Measurements from ENCODE around the gene BLCAP. TPM values are rescaled to one million over a fixed set of nuclear protein-coding genes. Genes with fewer than 3 reads are reported as not detected.

Gene BLCAP
- total and polyA plus RNA-seq, 2 donors (not counting 3 experiments of a cell fraction or from before 2014, with no cell fraction given), result 90.3 to 196 TPM

GRCh38 chr20:37564388-37565133 lies 36.9 kb upstream of the BLCAP start:
- H3K9ac ChIP-seq (replicated peaks; ENCODE audit: extremely low read depth, insufficient read depth, low read length), result no peak overlapping the region
- no peak overlapping the region for H2AFZ ChIP-seq (ENCODE audit: low read depth, low read length)
- no peak overlapping the region for H3K4me2 ChIP-seq (ENCODE audit: insufficient read depth, low read length)
- H3K36me3 ChIP-seq (ENCODE audit: control insufficient read depth in 2 of 2, extremely low read depth in 1 of 2, insufficient read depth in 2 of 2, low read length in 2 of 2), result no peaks in the 10 kb centered on the region
- no TSS peak for BruUV-seq (replicated peaks)
- intact Hi-C loops (cut with micrococcal nuclease), result loop anchor here (1.0 to 5.0 kb wide), 5 partner anchors 426 to 758 kb away; no protein-coding TSS in a partner anchor
- CTCF ChIA-PET, result interaction anchor here (0.6 to 3.3 kb wide), 80 partner anchors 9 to 844 kb away, joined by 3 to 37 read pairs (median 3); partner anchors contain the start of gene LBP
- POLR2A ChIA-PET, result no interaction called here
- dilution Hi-C loops (cut with MboI; ENCODE audit: extremely low pct_ligation_motif_present, low sequenced_read_pairs), result no loop called here
- TF ChIP-seq CTCF (IDR thresholded peaks at IDR 0.05; ENCODE audit: extremely low read depth in 1 of 2, insufficient read depth in 1 of 2, low read depth in 1 of 2, low read length in 2 of 2), result peak; percentile 89 to 97
- TF ChIP-seq POLR2AphosphoS5 (IDR thresholded peaks at IDR 0.05; ENCODE audit: insufficient read depth, low read depth, low read length), result no peak
- TF ChIP-seq GATA2 (IDR thresholded peaks at IDR 0.05; ENCODE audit: insufficient read depth, insufficient read length, low read depth, low read length), result no peak
- no peak for TF ChIP-seq POLR2A (IDR thresholded peaks at IDR 0.05; ENCODE audit: low read depth, low read length)
- no peak for TF ChIP-seq MYC (IDR thresholded peaks at IDR 0.05; ENCODE audit: low read depth, low read length)
- H3K4me3 ChIP-seq (replicated peaks in 1 of 3; ENCODE audit: insufficient read depth in 1 of 3, low read depth in 1 of 3, low read length in 3 of 3), result no peak overlapping the region
- FAIRE-seq, result peak; percentile 71
- no peaks in the 10 kb centered on the region for H3K9me1 ChIP-seq (replicated peaks; ENCODE audit: control insufficient read depth, extremely low read depth, insufficient read depth, low read length)
- H3K27ac ChIP-seq (ENCODE audit: insufficient read depth, low read depth, low read length), result no peak overlapping the region
- H3K9me3 ChIP-seq (replicated peaks; ENCODE audit: control insufficient read depth, insufficient read depth, low read length), result no peaks in the 10 kb centered on the region
- H3K79me2 ChIP-seq (ENCODE audit: control insufficient read depth, insufficient read depth, low read length), result no peaks in the 10 kb centered on the region
- DNase-seq (ENCODE audit: low read depth, low spot score), result peak; percentile 35
- peaks cover 14 to 22% of the 10 kb centered on the region in 2 experiments for H3K27me3 ChIP-seq (ENCODE audit: control insufficient read depth in 2 of 2, insufficient read depth in 2 of 2, low read length in 2 of 2)
- no peaks in the 10 kb centered on the region for H3K4me1 ChIP-seq (ENCODE audit: control insufficient read depth, extremely low read depth, insufficient read depth, low read length)
- no peaks in the 10 kb centered on the region for H4K20me1 ChIP-seq (replicated peaks; ENCODE audit: control insufficient read depth, extremely low read depth, insufficient read depth, low read length)
